HG03342 (cell line): ENCODE results near the gene SAMMSON.

Source experiments
- ATAC-seq: cut with Tn5 transposase; IDR thresholded peaks from one replicate; pipeline ENCODE4 v1.9.1; 2021; ENCODE audit warnings: mild to moderate bottlenecking, moderate library complexity; ENCODE audit not compliant: unreplicated experiment

The SAMMSON gene

DNA sequence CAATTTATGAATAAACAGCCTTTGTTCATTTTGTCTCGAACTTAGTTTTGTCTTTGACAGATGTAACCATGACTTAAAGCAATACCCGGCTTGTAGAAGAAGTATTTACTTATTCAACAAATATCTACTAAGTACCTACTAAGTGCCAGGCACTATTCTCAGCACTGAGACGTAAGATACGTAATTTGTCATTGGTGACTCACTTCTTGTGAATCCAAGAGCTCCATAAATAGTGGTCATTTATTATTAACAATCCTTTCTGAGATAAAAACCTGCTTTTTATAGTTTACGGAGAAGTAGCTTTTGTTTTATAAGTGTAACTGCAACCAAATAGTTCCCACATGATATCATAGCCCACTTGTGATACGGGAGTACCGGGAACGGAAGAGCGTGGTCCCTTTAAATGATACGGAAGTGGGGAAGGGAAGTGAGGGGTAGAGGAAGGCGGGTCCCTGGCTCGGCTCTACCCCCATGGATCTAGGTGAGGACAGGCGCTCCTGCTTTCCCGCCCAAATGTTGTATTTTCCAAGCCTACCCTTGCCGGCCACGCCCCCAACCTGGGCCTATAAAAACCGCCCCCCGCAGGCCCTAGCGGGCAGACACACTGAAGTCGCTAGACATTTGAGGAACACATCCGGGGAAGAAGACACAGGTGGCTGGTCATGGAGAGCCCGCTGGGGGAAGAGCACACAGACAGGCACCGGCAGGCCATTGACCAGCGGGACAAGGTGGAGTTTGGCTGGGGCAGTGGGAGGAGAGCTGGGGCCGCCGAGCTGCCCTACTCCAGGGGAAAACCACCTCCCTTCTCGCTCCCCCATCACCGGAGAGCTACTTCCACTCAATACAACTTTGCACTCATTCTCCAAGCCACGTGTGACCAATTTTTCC lies at the start of gene SAMMSON:
Gene SAMMSON (plus strand): TSS at position 594 of the 888 bp plus-strand sequence.
- ATAC-seq = no peak

DNA sequence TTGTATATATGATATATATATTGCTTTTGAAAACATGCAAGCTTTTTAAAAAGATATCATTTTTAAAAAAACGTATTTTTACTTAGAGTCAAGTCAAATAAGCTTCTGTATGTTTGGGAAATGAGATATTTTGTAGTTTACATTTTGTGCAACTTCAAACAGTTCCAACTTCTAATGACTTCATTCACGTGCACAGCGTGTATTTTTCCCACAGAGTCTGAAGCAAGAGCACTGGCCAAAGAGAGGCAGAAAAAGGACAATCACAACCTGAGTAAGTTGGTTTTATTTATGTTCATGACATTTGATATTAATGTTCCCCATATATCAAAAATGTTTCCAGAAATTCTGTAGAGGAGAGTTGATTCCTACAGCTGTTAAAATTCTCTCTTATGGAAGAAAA lies 47.9 kb upstream of the SAMMSON start:
- ATAC-seq = no peak

DNA sequence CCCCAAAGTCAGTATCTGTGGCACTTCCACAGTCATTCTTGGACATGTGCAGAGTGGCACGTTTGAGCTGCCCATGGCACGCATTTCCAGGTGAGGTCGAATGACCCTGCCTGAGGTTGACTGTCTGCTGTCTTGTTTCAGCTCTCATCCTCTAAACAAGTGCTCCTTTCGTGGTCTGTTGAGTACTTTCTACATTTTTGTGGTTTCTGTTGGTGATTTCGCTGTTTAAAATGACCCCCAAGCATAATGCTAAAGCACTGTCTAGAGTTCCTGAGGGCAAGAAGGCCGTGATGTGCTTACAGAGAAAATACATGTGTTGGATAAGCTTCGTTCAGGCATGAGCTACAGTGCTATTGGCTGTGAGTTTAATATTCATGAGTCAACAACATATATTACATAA lies 40.0 kb upstream of the SAMMSON start:
- no peak for ATAC-seq

DNA sequence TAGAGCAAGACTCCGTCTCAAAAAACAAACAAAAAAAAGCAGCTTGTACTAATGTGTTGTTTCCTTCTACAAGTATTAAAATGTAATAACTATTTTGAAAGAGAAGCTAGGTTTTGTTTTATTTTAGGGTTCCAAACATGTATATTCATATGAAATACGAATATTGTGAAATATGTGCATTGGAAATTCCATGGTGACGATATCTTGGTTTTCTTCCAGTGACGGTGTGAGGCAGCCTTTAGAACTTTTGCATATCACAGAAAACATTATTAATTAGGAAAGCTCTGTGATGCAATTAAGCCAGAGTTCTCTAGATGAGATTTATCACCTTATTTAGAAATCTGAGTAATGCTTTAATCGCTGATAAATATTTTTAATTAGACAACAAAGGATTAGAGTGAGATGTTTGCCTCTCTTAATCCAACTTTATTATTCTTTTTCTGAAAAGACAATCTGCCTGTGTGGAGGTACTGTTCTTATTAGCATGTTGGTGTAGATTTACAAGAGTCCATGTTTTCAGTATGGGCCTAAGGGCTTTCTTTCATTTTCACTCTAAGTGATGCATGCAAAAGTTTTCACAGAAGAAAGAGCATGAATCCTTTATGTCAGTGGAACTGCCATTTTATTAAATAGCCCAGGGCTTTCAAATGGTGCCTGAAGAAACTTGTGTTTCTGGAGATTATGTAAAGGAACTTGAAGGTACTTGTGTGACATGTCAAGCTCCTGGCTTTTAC lies 37.7 kb upstream of the SAMMSON start:
- ATAC-seq = no peak

DNA sequence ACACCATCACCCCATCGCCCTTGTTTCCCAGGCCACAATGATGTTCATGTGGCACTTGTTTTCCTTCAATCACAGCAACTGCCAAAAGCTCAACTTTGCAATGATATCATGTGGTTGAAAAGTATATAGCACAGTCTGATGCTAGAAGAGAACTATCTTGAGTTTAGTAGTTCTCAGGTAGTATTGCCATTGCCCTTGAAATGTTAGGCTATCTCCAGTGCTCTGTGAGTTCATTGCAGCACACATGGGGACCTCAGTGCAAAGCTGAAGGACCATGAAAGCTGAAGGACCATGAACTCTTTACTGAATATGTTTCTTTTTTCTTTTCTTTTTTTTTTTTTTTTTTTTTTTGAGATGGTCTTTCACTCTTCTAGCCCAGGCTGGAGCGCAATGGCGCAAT lies 35.9 kb upstream of the SAMMSON start:
- no peak for ATAC-seq

DNA sequence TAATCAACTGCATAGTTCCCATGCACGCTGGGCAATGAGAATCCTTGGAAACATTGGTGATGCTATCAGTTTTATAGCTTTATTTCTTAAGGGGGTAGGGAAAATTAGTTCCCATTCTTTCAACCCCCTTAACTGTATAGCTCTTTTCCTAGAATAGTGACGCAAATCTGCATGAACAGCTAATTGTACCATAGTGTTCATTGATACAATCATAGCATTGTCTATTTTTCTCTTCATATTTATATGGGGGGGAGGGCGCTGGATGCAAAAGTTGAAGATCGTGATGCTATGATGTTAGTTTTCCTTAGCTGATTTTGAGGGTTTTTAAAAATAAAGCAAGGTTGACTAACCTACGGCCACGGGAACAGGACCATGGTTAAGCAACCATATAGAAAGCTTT lies 32.4 kb upstream of the SAMMSON start:
- no peak for ATAC-seq

DNA sequence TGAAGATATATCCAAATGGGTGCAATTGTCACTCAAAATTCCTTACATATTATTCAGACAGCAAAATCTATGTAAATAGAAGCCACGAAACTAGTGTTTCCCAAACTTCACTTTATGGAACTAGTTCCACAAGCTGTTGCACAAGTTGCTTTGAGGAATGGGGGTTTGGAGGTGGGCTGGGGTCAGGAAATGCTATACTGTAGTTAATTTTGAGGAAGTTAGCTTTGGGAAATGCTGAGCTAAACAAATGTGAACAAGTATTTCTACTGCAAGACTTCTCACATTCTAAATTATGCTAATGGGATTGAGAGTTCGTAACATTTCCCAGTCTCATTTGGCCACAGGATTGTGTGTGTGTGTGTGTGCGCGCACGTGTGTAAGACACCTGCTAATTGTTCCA lies 28.7 kb upstream of the SAMMSON start:
- ATAC-seq = no peak

DNA sequence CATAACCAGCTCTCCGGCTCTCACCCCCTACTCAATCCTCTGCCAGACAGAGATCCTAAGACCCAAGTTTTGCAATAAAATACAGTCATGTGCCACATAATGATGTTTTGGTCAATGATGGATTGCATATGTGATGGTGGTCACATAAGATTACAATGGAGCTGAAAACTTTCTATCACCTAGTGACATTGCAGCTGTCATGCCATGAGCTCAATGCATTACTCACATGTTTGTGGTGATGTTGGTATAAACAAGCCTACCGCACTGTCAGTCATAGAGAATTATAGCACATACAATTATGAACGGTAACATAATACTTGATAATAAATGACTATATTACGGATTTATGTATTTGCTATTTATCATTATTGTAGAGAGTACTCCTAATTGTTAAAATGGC lies 26.9 kb upstream of the SAMMSON start:
- ATAC-seq = no peak

DNA sequence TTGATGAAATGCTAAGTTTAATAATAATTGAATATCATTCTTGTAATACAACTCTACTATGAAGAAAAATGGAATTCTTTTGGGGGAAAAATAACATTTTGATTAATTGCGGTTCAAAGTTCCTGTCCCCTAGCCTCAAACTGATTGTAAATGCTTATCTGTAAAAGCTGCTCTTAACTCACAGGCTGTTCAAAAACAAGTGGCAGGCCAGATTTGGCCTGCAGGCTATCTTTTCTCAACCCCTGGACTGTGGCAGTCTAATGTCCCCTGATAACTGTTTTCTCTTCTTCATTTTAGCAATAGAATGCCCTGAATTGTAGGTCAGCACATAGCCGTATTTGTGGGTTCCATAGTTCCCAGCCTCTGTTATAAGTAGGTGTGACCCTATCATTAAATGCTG lies 23.5 kb upstream of the SAMMSON start:
- no peak for ATAC-seq

DNA sequence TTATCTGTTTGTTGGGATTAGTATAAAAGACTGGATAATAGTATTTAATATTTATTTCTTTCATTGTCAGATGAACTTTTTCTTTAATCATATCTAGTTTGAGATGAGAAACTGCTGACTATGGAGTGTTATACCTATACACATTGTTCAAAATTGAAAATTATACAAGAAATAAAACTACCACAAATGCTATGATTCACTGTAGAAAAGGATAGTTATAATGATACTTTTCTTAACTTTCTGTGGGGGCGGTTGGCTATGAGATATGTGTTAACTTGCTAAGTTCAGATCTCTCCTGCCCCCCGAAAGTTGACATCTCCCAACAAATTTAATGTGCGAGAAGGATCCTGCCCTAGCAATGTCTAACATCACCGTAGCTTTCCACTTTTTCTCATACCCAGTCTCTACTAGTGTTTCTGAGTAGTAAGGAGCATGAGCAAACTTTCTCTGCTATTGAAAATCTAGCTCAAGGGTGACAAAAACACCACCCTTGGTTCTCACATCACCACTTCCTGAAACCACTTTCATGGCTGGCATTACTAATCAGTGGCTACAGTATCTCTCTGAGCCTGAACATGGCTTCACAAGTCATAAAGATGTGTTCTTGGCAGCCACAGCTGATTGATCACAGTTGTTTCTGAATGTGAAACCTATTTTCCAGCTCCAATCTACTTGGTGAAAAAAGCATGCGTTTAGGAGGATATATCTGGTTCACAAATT lies 15.8 kb upstream of the SAMMSON start:
- no peak for ATAC-seq

DNA sequence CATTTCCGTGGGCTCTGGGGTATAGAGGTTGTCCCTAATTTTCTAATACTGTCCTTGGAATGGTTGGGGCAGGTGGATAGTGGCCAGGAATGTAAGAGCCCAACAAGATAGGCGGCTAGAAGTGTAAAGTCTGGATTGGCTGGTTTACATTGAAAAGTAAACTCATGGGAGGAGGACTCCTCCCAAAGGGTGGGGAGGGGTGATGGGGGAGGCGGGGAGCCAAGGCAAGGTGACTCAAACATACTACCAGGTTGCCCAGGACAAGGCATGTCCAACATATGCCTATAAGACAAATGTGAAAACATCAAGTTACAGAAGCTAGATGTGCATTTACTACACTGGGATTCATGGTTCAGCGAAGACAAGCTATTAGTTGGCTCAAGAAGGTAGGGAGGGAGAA lies 14.3 kb upstream of the SAMMSON start:
- no peak for ATAC-seq

DNA sequence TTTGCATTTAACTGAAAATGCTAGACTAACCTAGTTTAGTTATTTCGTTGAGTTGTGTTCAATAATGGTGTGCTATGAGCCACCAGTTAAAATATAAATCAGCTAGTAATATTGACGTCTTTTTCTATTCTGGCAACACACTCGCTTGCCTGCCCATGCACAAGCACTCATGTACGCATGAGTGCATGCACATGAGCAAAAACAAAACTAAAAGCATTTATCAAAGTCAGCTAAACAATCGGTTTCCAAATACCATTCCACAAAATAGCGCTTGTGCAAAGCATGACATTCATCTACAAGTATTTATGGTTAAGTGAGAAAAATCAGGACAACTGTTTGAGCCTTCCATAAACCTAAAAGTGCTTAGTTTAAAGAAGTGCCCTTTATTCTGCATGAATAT lies 13.1 kb upstream of the SAMMSON start:
- ATAC-seq = no peak

DNA sequence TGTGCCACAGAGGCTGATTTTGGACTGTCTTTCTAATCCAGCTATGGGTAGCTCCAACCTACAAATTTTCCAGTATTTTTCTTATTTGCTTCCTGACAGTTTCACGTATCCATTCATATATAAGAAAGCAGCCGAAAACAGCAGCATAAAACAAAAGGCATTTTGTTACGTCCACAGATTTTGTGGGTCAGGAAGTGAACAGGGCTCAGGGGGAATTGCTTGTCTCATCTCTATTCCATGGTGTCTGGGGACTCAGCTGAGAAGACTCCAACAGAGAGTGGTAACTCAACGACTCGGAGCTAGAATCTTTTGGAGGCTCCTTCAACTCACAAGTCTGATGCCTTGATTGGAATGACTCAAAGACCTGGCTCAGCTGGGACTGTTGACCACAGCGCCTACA lies 11.7 kb upstream of the SAMMSON start:
- no peak for ATAC-seq

DNA sequence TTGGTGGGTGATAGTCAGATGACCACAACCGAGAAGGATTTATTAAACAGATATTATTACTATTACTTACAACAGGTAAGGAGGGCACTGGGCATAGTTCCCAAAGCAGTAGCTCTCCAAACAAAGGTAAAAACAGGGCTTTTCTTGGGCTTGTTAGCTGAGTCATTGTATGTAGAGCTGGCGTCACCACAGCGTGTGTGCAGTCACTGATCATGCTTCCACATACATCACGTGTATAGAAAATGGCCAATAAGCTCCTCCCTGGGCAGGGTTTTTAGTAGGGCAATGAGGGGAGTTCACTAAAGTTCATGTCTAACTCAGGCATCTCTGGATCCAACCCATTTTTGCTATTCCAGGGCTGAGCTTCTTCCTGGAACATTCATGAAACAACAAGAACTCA lies 5.8 kb upstream of the SAMMSON start:
- ATAC-seq = no peak

DNA sequence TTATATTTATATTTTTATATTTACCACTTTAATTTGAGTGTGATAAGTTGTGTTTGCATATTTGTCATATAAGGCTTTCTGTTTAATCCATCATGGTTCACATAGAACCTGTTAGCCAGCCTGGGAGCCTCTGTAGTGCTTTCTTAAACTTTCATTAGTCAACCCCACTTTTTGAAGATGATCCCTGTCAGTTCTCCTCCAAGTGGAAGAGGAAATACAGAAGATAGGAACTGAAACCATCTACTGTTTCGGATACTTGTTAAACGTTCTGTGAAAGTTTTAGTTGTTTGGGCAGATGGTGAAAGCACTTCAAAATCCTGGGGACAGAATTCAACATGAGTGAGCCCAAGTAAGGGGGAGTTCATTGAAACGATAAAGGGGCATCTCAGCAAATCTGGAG lies 4.6 kb upstream of the SAMMSON start:
- no peak for ATAC-seq

DNA sequence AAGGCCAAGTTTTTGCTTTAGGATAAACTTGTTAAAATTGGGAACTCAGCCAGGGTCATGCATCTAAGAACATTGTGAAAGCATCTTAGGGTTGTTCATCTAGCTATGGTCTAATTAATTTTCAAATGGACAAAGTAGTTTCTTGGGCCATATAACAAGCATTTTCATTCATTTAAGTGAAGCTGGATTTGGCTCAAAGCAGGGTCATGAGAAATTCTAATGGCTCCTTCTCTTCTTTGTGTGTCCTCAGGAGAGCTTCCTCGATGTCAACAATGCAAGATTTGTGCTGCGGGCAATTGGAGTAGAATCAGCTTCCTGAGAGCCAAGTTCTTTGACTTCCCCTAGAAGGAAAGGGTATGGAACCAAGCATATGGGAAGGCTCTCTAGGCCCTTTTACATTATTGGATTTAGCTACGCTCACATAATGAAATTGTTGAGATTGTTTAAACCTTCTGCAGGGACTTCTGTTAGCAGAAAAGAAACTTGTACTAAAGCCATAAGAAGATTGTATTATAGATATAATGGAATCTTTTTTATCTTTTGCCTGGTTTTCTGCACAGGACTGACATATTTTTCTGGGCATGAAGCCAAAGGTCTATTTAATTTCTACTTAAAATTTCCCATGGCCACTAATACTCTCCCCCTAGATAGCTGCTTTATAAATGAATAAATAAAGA lies 1.8 kb upstream of the SAMMSON start:
- ATAC-seq = no peak

DNA sequence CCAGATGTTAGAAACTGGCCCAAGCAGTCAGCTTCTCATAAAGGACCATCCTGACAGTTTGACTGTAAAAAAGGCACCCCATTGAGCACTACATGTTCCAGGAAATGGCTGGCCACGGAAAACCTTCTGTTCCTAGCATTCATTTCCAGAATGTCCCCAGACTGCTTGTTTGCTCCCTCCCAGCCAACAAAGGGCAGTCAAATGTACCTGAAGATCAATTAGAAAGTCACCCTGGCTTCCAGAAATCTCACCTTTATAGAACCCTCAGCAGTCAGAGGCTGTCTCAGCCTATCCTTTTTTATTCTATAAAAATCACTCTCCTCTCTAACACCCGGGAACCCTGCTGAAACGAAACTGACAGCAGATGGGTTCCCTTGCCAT lies 784 bp upstream of the SAMMSON start:
- no peak for ATAC-seq

DNA sequence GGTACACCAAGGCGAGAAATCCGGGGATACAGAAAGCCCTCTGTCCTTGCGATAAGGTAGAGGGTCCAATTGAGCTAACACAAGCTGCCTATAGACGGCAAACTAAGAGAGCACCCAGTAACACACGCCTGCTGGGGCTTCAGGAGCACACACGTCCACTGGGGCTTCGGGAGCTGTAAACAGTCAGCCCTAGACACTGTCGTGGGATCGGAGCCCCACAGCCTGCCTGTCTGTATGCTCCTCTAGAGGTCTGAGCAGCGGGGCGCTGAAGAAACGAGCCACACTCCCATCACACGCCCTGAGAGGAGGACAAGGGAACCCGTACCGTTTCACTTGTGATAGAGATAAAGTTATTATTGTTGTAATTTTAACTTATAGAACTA lies 486 bp downstream of the SAMMSON start:
- no peak for ATAC-seq

DNA sequence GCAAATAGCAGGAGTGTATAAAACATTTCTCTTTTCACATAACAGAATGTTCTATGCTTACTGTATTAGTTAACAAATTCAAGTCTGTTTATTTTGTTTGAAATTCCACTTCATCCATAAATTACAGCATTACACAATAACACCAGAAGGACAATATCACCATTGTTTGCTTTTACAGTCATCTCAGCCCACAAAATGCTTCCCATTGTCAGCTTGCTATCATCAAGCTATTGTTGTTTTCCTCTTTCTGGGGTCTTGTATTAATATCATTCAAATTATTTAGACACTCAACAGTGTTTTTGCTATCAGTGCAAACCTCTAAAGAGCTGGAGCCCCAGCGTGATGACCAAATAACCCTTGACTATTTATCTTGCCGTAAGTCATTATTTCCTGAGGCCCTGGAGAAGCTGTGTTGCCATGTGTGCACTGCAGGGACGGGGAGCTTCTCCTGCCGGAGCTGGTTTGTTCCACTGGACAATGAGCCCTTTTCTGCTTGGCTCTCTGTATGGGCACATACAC lies 1.1 kb downstream of the SAMMSON start:
- no peak for ATAC-seq

DNA sequence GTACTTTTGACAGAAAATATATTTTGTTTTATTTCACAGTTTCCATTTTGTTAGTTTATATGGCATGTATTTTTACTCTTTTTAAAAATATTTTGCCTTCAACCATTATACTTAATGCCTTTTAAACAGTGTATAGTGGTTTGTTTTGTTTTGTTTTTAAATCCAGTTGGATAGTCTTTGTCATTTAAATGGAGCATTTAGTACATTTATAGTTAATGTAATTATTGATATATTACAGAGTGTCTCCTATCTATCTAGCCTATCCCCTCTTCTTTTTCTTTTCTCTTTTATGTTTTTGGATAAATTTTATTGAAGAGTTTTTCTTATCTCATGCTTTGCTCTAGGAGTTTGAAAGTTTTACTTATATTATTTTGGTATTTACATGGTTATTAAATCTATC lies 3.6 kb downstream of the SAMMSON start:
- no peak for ATAC-seq

DNA sequence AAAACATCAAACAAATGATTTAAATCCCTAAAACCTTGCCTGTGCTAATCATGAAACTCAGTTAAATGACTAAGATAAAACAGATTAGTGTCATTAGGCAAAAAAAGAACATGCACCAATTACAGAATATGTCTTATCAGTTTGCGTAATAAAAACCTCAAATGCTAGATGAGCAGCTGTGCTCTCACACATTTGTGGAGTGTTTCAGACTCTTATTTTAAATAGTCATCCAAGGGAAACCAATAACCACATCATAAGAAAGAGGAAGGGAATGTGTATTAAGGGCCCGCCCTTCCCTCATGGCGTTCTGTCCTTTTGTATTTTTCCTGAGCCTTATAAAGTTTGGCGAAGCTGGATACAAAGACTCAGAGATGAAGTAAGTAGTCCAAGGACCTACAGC lies 6.6 kb downstream of the SAMMSON start:
- no peak for ATAC-seq
